DND-41 (cell line): ENCODE results near the gene YWHAB.
A peak's percentile ranks its signal among the peaks of the same experiment; 100 is the strongest.

ENCODE experiments used
- ATAC-seq: fragments of 200-7000 bp; cut with Tn5 transposase; 3 replicates; pipeline ENCODE4 v1.9.1; 2021; ENCODE audit warnings: low read depth; ENCODE audit not compliant: insufficient read depth
- DNase-seq: peaks from one replicate; pipeline ENCODE4 v3.0.0-alpha.2; 2020
- H2AFZ ChIP-seq: 2 replicates; pipeline ENCODE4 v1.6.0; 2012; ENCODE audit warnings: low read depth, low read length
- H3K27ac ChIP-seq: 2 replicates; pipeline ENCODE4 v1.5.1; 2012; ENCODE audit warnings: low read length, inconsistent platforms
- H3K27me3 ChIP-seq: fragments of 200-600 bp; sonication (generic); 2 replicates; pipeline ENCODE4 v1.6.0; 2012; ENCODE audit warnings: low read length, mild to moderate bottlenecking, inconsistent platforms; ENCODE audit not compliant: insufficient read depth, poor library complexity
- H3K36me3 ChIP-seq: 2 replicates; pipeline ENCODE4 v1.5.1; 2012; ENCODE audit warnings: low read length, inconsistent platforms; ENCODE audit not compliant: insufficient read depth
- H3K4me1 ChIP-seq: 2 replicates; pipeline ENCODE4 v1.5.1; 2012; ENCODE audit warnings: mild to moderate bottlenecking, low read length; ENCODE audit not compliant: insufficient read depth
- H3K4me2 ChIP-seq: 2 replicates; pipeline ENCODE4 v1.6.0; 2012; ENCODE audit warnings: mild to moderate bottlenecking, moderate library complexity, low read length, inconsistent platforms; ENCODE audit not compliant: insufficient read depth
- H3K4me3 ChIP-seq, 2 experiments: fragments of 200-600 bp in 1 of 2; shearing (Covaris generic) in 1 of 2; 2 replicates each; pipeline ENCODE4 v1.5.1; 2012 to 2016; ENCODE audit warnings: inconsistent platforms in 2 of 2, low read length in 2 of 2, mild to moderate bottlenecking in 2 of 2, low read depth in 1 of 2, moderate library complexity in 1 of 2
- H3K79me2 ChIP-seq: 2 replicates; pipeline ENCODE4 v1.6.0; 2012; ENCODE audit warnings: low read length, inconsistent platforms; ENCODE audit not compliant: insufficient read depth
- H3K9ac ChIP-seq: 2 replicates; pipeline ENCODE4 v1.6.0; 2012; ENCODE audit warnings: low read depth, mild to moderate bottlenecking, inconsistent platforms, low read length, moderate library complexity
- H3K9me3 ChIP-seq: 2 replicates; pipeline ENCODE4 v1.5.1; 2012; ENCODE audit warnings: low read length, moderate library complexity, mild to moderate bottlenecking, inconsistent platforms; ENCODE audit not compliant: insufficient read depth, severe bottlenecking
- H4K20me1 ChIP-seq: 2 replicates; pipeline ENCODE4 v1.6.0; 2012; ENCODE audit warnings: low read length; ENCODE audit not compliant: insufficient read depth
- CTCF ChIP-seq: IDR thresholded peaks from 2 replicates; pipeline ENCODE4 v1.5.1; 2012; ENCODE audit warnings: borderline replicate concordance, low read length, moderate library complexity, mild to moderate bottlenecking; ENCODE audit not compliant: poor library complexity, severe bottlenecking; ENCODE audit errors: extremely low read depth
- EZH2 ChIP-seq: IDR thresholded peaks from 3 replicates; pipeline ENCODE4 v1.6.1; 2012; ENCODE audit warnings: borderline replicate concordance, low read depth, mild to moderate bottlenecking, moderate library complexity, low read length, inconsistent platforms; ENCODE audit not compliant: severe bottlenecking

Gene YWHAB

DNA sequence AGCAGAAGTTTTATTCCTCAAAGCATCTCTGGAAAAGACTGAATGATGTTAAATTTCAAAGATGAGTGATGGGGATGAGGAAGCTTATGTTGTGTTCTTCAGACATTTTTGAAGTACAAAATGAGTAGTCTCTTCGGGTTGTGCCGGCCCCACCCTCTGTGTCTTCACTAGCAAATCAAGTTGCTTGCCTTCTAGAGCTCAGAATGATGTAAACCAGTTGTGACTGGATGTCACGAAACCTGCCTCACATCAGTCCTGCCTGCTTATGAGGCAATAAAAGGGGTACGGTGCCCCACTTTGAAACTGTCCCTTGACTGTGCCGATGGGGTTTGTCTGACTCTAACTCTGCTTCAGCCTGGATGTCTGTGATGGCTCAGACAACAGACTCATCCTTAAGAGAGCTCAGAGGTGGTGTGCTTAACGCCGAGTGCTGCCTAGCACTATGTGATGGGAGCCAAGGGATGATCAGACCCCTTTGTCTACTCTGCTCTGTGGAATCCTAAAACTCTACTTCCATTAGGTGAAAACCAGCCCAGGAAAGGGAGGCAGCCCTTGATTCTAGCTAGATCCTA is 55.7 kb downstream of the YWHAB start:
- ATAC-seq = peak; percentile 8; the same call in 1 of the 3 replicates
- H3K4me1 ChIP-seq = no peaks in the 10 kb centered on the region

GRCh38 chr20:44942264-44942973 is 56.9 kb downstream of the YWHAB start:
- H3K4me3 ChIP-seq = no peak overlapping the region
- H4K20me1 ChIP-seq = peaks cover 28% of the 10 kb centered on the region

More for the DNA sequence above, 55.7 kb downstream of the YWHAB start:
- Histone ChIP-seq H3K9me3 (no peaks in the 10 kb centered on the region), H3K79me2 (no peaks in the 10 kb centered on the region), H2AFZ (no peak overlapping the region), H3K27ac (no peak overlapping the region), H3K4me3 (no peak overlapping the region), H3K36me3 (peaks cover 93% of the 10 kb centered on the region), H3K27me3 (no peaks in the 10 kb centered on the region), H3K9ac (no peak overlapping the region), H4K20me1 (peaks cover 28% of the 10 kb centered on the region), H3K4me2 (no peak overlapping the region)
- TF ChIP-seq CTCF (no peak), EZH2 (no peak)
- DNase-seq = no peak

GRCh38 chr20:44943828-44944227 is 58.3 kb downstream of the YWHAB start:
- Histone ChIP-seq H3K9ac (no peak overlapping the region), H4K20me1 (peaks cover 26% of the 10 kb centered on the region), H3K9me3 (no peaks in the 10 kb centered on the region), H3K4me3 (no peak overlapping the region), H2AFZ (no peak overlapping the region), H3K4me1 (no peaks in the 10 kb centered on the region), H3K27ac (no peak overlapping the region), H3K27me3 (no peaks in the 10 kb centered on the region), H3K79me2 (no peaks in the 10 kb centered on the region; the same call in 1 of the 2 replicates), H3K36me3 (peaks cover 97% of the 10 kb centered on the region), H3K4me2 (no peak overlapping the region)
- ATAC-seq = no peak
- no peak for DNase-seq
- TF ChIP-seq EZH2 = no peak
- no peak for TF ChIP-seq CTCF

More at GRCh38 chr20:44942264-44942973, 56.9 kb downstream of the YWHAB start:
- DNase-seq (no peak), ATAC-seq (peak; percentile 28; the same call in 1 of the 3 replicates)
- no peak overlapping the region for H3K4me2 ChIP-seq
- H2AFZ ChIP-seq = no peak overlapping the region
- H3K79me2 ChIP-seq = no peaks in the 10 kb centered on the region
- no peaks in the 10 kb centered on the region for H3K9me3 ChIP-seq
- H3K9ac ChIP-seq = no peak overlapping the region
- H3K27ac ChIP-seq = no peak overlapping the region
- H3K36me3 ChIP-seq = peaks cover 96% of the 10 kb centered on the region
- no peaks in the 10 kb centered on the region for H3K4me1 ChIP-seq
- TF ChIP-seq CTCF (no peak), EZH2 (no peak)
- H3K27me3 ChIP-seq = no peaks in the 10 kb centered on the region
